CD4-positive, alpha-beta T cell treated with Interleukin-10 for 1 hour (primary cell): ENCODE measurements around the gene UBE2H.
A peak's percentile ranks its signal among the peaks of the same experiment; 100 is the strongest.
"Not testable (repeated sequence)": the region's sequence is repeated elsewhere in the genome, so short reads cannot be mapped to it uniquely, and the experiment has no call there.

Experiments
- DNase-seq: peaks from one replicate; pipeline ENCODE4 v3.0.0-alpha.2; 2020

The UBE2H gene

DNA sequence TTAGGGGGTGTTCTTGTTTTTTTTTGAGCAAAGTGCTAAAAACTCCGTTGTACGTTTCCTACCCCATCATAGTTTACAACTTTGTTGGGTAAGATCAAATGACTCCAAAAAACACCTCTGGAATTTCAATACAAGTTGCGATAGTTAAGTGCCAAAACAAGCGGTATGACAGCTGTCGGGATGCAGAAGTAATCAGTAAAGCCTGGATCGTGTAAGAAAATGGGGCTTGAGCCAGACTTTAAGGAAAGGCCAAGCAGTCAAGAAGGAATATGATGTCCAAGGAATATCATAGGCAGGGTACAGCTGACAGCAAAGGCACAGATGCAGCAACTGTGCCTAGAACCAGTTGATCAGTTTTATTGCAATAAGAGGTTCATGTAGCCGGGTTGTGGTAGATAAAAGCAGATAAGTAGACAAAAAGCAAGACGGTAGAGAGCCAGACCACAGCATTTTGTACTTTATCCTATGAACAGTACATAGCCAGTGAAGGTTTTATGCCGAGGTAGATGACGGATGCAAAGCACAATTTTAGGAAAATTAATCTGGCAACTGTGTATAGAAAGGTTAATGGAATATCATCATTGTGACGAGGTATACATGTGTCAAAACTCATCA lies 45.5 kb downstream of the UBE2H start:
- peak; percentile 21 for DNase-seq

DNA sequence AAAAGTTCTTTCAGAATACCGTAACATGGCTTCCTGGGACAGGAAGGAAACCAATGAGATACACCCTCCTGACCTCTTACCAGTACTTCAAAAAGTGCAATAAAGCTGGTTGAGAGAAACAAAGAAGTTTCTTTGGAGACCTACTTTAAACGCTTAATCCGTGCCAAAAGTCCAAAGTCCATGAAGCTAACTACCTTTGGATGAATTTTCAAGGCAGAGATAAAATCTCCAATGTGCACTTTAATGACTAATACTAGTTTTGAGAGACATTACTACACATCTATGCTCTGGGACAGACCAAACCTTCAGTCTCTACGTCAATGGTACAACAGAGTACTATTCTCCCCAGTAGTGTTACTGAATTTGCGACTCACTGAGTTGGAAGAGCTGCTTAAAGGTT lies 46.1 kb downstream of the UBE2H start:
- DNase-seq: peak; percentile 36

DNA sequence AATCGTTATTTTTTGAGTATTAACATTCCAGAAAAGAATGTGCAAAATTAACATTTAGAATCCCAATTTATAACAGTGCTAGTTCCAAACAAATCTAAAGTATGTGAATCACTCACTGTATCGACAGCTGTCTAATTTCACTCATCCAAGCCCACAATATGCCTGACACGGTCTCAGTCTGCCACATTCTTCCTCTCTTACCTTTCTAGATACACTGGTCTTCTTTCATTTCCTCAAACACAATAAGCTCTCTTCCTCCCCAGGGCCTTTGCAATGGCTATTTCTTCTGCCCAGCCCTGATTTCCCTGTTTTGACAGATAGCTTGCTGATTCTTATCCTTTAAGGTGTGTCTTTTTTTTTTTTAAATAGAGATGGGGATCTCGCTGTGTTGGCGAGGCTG lies 48.8 kb downstream of the UBE2H start:
- no peak for DNase-seq

DNA sequence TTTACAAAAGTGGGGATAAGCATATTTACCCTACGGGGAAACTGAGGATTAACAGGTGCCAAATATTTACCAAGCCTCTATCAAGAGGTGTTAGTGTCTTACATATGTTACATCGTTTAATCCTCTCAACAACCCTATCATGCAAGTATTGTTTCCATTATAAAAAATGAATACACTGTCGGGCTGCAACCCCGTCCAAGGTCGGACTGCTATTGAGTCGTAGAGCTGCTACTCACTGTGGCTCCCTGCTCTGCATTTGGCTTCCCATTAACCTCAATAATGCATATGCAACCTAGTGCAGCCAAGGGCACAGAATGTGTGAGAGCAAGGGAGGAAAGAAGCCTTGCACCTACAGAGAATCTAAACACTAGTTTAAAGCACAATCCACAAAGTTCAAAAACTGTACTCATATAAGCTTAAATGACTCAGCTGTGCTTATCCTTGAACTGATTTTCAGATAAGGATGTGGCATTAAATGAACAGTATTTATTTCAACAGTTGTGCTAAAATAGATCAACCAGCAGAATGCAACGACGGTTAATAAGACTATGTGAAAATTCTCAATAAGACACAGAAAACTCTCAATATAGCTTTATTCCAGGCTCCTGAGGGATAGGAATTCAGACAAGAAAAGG lies 49.9 kb downstream of the UBE2H start:
- no peak for DNase-seq

DNA sequence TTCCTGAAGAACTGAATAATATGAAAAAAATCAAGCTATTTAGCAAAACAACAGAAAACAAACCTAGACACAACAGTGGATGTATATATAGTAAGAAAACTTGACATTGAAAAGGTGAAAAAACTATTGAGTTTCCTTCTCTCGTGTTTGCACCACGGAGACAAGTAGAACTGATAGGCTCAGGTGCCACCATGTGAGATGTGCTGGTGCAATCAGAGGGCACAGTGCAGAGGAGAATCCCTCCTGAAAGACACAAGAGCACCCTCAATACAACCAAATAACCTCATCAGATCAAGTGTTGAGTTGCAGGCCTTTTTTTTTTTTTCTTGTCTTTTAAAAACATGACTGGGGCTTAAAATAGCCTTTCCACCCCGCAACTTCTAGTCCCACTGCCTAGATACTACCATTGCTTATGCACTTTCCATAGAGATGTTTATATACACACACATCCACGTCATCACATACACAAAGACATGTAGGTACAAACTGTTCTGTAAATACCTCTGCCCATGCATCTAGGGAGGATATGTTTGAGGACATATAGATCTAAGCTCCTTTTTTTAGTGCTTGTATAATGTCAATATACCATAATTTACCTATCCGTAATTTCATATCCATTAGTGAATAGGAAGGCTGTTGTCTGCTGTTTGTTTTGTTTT lies 54.1 kb downstream of the UBE2H start:
- DNase-seq: no peak

DNA sequence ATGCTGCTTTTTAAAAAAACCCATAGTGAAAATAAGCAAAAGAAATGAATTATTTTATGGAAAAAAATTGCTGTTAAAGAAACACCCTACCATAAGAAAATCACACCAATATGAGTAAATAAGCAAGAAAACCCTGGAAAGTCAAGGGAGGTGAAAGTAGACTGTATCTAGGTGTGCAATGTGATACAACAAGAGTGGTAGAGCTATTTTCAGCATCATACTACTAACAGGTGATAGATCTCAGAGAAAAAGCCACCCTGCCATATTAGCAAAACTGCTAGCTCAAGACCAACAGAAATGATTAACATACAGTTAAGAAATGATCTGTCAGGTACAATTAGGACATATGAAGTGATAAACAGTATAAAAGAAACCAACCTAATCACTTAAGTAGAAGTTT lies 54.8 kb downstream of the UBE2H start:
- DNase-seq: no peak

DNA sequence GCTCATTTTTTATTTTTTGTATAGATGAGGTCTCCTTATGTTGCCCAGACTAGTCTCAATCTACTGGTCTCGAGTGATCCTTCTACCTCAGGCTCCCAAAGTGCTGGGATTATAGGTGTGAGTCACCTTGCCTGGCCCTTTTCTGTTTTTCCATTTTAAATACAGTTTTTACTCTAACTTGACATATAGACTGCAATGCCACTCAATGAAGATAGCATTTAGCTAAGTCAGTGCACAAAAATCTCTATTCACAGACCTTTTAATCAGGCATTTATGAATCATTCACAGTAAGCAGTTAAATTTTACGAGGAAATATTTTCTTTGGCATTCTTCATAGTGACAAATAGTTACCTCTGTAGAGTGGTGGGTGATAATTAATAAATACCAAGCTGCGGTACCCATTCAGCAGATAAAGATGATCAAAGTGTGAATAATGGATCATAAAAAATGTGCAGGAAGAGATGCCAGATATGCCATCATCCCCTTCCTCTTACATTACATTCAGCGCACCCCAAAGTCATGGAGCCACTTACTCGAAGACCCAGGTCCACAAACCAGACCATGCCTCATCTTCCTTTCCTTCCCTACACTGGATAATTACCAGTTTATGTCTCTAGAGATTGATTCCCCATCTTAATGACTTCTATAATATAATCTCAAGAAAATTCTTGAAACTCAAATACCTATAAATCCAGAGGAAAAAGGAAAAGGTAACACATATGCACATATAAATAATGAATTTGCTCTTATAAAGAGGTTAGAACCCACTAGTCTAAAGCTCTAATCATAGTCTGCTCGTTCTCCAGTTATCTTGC lies 56.0 kb downstream of the UBE2H start:
- DNase-seq: no peak

DNA sequence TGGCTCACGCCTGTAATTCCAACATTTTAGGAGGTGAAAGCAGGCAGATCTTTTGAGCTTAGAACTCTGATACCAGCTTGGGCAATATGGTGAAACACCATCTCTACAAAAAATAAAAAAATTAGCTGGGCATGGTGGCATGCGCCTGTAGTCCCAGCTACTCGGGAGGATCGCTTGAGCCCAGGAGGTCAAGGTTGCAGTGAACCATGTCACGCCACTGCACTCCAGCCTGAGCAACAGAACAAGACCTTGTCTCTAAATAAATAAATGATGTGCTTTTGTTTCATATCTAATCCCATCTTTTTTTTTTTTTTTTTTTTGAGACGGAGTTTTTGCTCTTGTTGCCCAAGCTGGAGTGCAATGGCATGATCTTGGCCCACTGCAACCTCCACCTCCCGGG lies 58.6 kb downstream of the UBE2H start:
- DNase-seq: not testable (repeated sequence)

DNA sequence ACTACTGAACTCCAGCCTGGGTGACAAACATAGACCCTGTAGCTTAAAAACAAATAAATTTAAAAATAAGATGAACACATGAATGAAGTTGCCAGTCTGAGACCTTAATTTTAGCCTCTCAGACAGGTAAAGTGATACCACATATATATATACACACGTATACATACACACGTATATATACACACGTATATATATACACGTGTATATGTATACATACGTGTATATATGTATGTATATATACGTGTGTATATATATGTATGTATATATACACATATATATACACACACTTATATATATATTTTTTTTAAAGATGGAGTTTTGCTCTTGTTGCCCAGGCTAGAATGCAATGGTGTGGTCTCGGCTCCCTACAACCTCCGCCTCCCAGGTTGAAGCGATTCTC lies 62.7 kb downstream of the UBE2H start:
- DNase-seq: no peak

DNA sequence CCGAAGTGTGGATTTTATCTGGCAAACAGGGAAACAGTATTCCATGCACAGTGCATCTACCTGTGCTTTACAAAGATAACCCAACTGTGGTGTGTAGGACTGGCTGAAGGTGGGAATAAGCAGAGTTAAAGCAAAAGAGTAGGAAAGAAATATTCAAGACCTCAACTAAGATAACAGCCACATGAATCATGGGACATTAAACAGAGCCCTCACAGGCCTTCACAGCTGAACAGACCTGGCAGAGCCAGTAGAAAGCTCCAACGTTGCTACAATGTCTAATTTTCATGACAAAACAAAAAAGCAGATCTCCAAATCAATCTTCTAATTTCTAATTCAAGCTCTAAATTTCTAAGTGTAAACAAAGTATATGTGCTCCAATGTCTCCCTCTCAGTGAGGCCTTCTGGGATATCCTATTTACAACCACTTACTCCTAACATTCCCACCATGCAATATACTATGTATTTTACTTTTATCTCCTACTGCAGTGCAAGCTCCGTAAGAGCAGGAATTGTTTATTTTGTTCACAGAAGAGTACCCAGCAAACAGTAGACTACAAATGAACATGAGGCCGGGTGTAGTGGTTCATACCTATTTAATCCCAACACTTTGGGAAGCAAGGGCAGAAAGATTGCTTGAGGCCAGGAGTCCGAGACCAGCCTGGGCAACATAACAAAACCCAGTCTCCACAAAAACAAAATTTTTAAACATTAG lies 63.5 kb downstream of the UBE2H start:
- DNase-seq: no peak

DNA sequence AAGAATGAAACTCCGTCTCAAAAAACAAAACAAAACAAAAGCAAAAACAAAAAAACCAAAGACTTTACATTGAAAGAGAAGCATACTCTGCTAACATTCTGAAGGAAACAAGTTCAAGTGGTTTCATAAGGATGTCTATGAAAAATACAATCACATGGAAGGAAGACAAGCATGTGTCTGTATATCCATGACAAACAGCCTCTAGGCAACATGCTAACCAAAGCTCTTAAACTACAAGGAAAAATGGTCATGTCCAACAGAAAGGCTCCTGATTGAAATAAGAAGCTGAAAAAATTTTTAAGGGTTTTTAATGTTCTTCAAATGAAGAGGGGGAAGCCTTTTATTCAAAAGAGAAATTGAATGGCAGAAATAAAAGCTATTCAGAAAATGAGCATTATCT lies 64.9 kb downstream of the UBE2H start:
- DNase-seq: no peak

DNA sequence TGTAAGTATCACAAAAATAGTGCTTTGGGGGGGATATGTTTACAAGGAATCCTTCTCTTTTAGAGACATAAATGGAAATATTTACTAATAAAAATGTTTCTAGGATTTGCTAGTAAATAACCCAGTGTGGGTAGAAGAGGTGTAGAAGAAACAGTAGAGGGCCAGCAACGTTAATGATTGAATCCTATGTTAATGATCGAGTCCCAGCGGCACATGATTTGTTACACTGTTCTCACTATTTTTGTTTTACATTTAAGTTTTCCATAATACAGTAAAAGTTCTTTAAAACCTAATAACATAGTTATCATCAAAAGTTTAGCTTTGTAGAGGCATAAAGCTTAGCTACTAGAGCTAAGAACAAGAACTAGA lies 66.0 kb downstream of the UBE2H start:
- DNase-seq: no peak

DNA sequence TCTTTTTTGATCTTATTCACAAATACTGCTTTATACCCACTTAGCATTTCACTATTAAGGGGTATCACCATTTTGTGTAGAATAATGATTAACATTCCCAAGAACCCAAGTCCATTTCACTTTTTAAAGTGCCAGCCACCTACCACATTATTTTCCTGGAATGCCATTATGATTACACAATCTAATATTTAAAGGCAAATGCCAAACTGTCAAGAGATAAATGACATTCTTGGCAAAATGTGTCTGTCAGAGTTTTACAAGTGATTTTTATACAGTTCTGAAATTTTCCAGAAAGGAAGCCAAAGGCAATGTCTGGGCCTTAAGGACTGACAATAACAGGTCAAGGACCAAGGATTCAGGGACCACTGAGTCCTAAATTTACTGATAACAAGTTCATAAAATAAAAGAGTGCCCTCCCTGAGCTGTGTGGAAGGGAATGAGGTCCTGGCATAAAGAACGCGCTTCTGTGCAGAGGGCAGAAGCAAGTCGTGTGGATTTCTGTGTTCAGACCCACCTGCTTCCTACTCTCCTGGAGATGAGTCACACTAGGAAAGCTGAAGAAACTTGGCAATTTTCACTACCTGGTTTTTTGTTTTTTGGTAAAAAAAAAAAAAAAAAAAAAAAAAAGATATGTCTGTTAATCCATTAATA lies 66.5 kb downstream of the UBE2H start:
- DNase-seq: no peak

DNA sequence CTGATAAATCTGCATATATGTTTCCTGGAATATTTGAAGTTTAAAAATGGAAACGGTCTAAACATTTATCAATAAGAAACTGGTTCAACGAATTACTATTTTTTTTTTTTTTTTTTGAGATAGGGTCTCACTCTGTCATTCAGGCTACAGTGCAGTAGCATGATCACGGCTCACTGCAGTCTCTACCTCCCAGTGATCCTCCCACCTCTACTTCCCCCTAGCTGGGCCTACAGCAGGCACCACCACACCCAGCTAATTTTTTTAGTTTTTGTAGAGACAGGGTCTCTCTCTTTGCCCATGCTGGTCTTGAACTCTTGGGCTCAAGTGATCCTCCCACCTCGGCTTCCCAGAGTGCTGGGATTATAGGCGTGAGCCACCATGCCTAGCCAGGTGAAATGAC lies 68.3 kb downstream of the UBE2H start:
- no peak for DNase-seq

DNA sequence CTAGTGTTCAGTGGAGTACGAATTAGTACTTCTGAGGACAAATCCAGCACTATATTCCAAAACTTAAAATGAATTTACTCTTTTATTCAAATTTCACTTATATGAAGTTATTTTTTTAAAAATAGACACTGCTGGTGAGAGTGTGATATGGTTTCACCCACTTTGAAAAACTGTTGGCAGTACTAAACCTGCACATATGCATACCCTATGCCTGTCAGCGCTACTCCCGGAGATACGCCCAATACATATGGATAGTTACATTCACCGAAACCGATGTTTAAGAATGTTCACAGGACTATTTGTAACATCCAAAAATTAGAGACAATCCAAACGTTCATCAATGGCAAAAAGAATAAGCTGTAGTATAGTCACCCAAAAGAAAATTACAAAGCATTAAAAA lies 69.6 kb downstream of the UBE2H start:
- DNase-seq: no peak

DNA sequence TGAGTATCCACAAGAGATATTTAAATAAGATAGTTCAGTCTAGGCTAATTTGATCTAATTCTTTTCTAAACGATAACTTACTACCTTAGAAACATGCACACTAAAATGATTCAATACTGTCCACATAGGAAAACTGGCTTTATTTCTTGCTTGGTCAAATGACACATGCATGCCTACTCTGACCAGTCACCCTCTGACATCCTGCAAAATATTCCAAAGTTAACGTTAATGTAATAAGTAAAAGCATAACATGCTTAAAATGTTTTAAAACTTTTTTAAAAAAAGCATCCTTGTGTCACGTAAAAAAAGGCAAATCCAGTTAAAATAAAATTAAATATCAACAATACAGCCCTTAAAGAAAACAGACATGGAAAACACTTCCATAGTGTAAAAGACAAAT lies 70.2 kb downstream of the UBE2H start:
- no peak for DNase-seq

DNA sequence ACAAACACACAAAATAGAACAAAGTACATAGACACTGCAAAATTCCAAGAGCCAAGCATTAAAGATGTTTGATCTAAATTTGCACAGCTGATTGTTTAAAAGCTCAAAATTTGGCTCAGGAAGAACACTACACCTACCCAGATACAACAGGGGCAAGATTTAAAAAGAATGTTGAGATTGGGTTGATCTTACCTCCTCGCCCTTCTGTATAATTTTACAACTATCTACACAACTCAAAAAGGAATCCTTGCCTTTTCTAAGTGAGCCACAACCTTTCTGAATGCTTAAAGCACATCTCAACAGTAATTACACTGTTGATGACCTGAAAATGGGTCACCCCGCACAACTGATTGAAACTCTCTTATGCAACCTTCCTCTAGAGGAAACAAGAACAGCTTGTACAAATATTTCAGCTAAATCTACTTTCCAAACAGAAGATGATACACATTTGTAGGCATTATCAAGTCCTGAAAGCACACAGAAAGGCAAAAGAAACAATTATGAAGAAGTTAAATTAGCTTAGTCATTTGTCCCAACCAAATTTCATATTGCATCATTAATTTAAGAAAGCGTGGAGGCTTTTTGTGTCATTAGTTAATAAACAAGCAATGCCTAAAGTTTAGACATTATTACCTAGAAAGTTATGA lies 75.5 kb downstream of the UBE2H start:
- no peak for DNase-seq

DNA sequence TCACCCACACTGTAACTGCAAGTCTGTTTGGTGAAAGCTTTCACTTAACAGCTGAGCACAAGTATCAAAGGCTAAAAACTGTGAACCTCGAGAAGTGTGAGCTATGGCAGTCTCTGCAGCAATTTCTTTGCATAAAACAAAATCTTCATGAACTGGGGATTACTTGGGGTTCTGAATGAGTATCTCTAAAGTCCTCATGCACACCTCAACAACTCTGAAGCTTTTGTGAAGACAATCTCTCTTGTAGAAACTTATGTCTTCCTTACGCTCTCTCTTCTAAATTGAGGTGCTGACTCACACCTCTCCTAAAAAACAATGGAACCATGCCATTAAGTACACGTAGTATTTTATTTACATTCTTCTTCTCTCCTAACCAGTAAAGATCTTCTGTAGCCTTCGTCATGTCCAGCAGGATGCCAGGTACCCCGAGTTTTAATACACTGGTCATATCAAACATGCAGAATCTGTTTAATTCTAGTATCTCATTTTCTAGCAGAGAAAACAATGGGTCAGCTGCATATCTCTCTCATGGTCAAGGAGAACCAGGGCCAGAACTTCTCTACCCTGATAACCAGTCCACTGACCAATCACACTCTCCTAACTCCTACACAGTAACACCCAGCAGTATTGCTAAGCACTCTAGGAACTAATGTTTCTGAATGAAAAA lies 76.9 kb downstream of the UBE2H start:
- no peak for DNase-seq

DNA sequence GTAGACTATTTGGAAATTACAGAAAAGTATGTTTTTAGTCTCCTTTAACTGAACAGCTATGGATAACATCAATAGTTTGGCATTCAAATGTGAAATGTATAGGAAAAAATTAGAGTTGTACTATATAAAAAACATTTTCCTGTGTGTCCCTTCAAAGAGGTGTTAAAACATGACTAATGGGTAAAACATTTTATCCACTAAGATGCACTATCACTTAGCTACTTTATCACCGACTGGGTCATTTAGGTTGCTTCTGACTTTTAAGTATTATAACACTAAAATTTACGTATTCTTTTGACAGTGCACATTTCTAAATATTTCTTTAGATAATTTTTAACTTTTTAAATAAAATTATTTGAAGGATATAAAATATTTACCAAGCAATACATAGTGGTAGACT lies 77.6 kb downstream of the UBE2H start:
- DNase-seq: no peak

DNA sequence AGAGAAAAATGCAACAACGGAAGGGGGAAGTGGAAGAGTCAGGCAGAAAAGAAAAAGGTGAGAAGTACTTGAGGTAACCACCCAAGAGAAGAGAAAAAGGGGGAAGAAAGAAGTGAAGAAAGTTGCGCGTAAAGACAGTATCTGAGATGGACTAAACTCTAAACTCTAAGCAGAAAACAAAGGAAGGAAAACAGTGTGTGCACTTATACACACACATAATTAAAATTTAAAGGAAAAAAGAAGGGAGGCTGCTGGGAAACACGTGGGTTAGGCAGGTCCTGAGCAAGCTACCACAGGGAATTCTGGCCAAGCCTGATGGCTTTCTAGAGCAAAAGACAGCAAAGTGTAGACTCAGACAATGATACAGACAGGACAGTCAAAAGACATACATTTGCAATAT lies 78.0 kb downstream of the UBE2H start:
- no peak for DNase-seq

DNA sequence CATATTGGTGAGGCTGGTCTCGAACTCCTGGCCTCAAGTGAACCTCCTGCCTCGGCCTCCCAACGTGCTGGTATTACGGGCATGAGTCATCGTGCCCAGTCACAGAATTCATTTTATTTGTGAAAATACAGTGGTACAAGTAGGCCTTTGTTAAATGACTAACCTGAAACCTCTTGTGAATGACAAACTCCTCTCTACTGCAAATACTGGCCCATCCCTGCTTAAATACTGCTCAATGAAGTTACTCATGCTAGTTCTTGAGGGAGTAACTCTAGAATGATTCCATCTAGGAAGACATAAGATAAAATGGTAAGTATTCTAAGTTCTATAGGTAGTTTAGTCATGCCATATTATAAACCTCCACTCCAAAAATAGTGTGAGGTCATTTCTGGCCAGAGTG lies 80.7 kb downstream of the UBE2H start:
- no peak for DNase-seq

DNA sequence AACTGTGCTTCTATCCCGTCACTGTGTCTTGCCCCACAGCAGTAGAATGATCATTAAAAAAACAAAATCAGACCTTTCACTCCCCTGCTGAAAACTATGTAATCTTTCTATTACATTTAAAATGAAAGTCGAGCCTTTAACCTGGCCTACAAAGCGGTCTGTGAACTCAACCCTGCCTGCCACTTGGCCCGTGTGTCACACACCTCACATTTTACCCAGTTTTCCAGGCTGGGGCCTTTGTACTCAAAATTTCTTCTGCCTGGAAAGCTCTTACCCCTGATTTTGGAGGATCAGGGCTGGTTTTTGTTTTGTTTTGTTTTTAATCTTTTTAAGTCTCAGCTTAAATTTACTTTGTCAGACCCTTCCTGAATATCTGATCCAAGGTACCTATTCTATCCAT lies 82.1 kb downstream of the UBE2H start:
- DNase-seq: no peak
